Muscle of back (tissue), 13 donors: ENCODE data around the gene RASSF3. TPM values are rescaled to one million over a fixed set of nuclear protein-coding genes. Genes with fewer than 3 reads are reported as not detected.
"Not testable (repeated sequence)": the region's sequence is repeated elsewhere in the genome, so short reads cannot be mapped to it uniquely, and the experiment has no call there.

Source experiments
- DNase-seq, 3 donors: peaks; one replicate each; pipeline versions ENCODE4 v3.0.0 to v3.0.0-alpha.2; 2013
- long read RNA-seq, 9 donors: transcript quantifications; one replicate each; lab custom pipeline, GENCODE V29; 2026
- polyA plus RNA-seq, 10 donors: library from polyadenylated mRNA; unstranded; fragments of 120-200 nt; gene quantifications; one replicate each; pipeline ENCODE4 v1.2.1, GENCODE V29; 2013; ENCODE audit not compliant: insufficient read length in 10 of 10

RASSF3 gene
- 10 to 100 TPM; 37.6 to 84.9 (median 53.5) TPM for polyA plus RNA-seq
- long read RNA-seq, donor 1, transcript RASSF3-204 (5 exons, 3,492 nt), result major isoform, 15 of 16 reads
- long read RNA-seq, donor 1, partial matches to known transcripts, result 0 of 16 reads
- long read RNA-seq, donor 1, other reads (novel, unspliced or antisense), result 0 of 16 reads
- long read RNA-seq, donor 2, transcript RASSF3-204 (5 exons, 3,492 nt), result major isoform, 13 of 20 reads
- long read RNA-seq, donor 2, partial matches to known transcripts, result 0 of 20 reads
- long read RNA-seq, donor 2, other reads (novel, unspliced or antisense), result 6 of 20 reads
- long read RNA-seq, donor 3, result 0 reads
- long read RNA-seq, donor 4, partial matches to known transcripts, result 44 of 48 reads
- long read RNA-seq, donor 4, other reads (novel, unspliced or antisense), result 0 of 48 reads
- long read RNA-seq, donor 5, transcript RASSF3-204 (5 exons, 3,492 nt), result major isoform, 13 of 14 reads
- long read RNA-seq, donor 5, partial matches to known transcripts, result 0 of 14 reads
- long read RNA-seq, donor 5, other reads (novel, unspliced or antisense), result 0 of 14 reads
- long read RNA-seq, donor 6, transcript RASSF3-204 (5 exons, 3,492 nt), result major isoform, 8 of 9 reads
- long read RNA-seq, donor 6, partial matches to known transcripts, result 0 of 9 reads
- long read RNA-seq, donor 6, other reads (novel, unspliced or antisense), result 0 of 9 reads
- long read RNA-seq, donor 7, partial matches to known transcripts, result 0 of 4 reads
- long read RNA-seq, donor 7, other reads (novel, unspliced or antisense), result 0 of 4 reads
- long read RNA-seq, donor 8, partial matches to known transcripts, result 0 of 4 reads
- long read RNA-seq, donor 8, other reads (novel, unspliced or antisense), result 0 of 4 reads
- long read RNA-seq, donor 9, partial matches to known transcripts, result 0 of 3 reads
- long read RNA-seq, donor 9, other reads (novel, unspliced or antisense), result 0 of 3 reads

GRCh38 chr12:64610079-64610659 lies at the start of gene RASSF3:
Gene RASSF3 (plus strand): TSS chr12:64610495. CDS start chr12:64610633, 138 bp downstream.
- peak; percentile 69 to 93 (median 80) for DNase-seq

GRCh38 chr12:64561302-64562136 lies 48.8 kb upstream of the RASSF3 start:
- no peak for DNase-seq

GRCh38 chr12:64566122-64566521 lies 44.2 kb upstream of the RASSF3 start:
- no peak for DNase-seq

- peak in 2 of 3 donors; percentile 14 to 27 for DNase-seq
Observed at GRCh38 chr12:64566831-64567517, 43.3 kb upstream of the RASSF3 start.

GRCh38 chr12:64567570-64567969 lies 42.7 kb upstream of the RASSF3 start:
- DNase-seq, result no peak

GRCh38 chr12:64568298-64568697 lies 42.0 kb upstream of the RASSF3 start:
- DNase-seq, result peak in 1 of 3 donors; percentile 35

GRCh38 chr12:64569923-64570691 lies 40.2 kb upstream of the RASSF3 start:
- DNase-seq, result peak; percentile 69 to 90 (median 74)

GRCh38 chr12:64571411-64571810 lies 38.9 kb upstream of the RASSF3 start:
- peak in 1 of 3 donors; percentile 62 for DNase-seq

- DNase-seq, result no peak
Observed at GRCh38 chr12:64572241-64572640, 38.1 kb upstream of the RASSF3 start.

GRCh38 chr12:64574837-64575236 lies 35.5 kb upstream of the RASSF3 start:
- DNase-seq, result no peak

- DNase-seq, result no peak
Observed at GRCh38 chr12:64577046-64577445, 33.2 kb upstream of the RASSF3 start.

GRCh38 chr12:64578566-64578965 lies 31.7 kb upstream of the RASSF3 start:
- DNase-seq, result no peak

GRCh38 chr12:64580681-64581080 lies 29.6 kb upstream of the RASSF3 start:
- no peak for DNase-seq

- no peak for DNase-seq
Observed at GRCh38 chr12:64582114-64582513, 28.2 kb upstream of the RASSF3 start.

GRCh38 chr12:64582862-64583261 lies 27.4 kb upstream of the RASSF3 start:
- DNase-seq, result no peak

- not testable (repeated sequence) for DNase-seq
Observed at GRCh38 chr12:64583395-64583770, 26.9 kb upstream of the RASSF3 start.

GRCh38 chr12:64583771-64584421 lies 26.4 kb upstream of the RASSF3 start:
- peak in 1 of 3 donors; percentile 39 for DNase-seq

- DNase-seq, result no peak
Observed at GRCh38 chr12:64585104-64585503, 25.2 kb upstream of the RASSF3 start.

- DNase-seq, result no peak
Observed at GRCh38 chr12:64587447-64587846, 22.8 kb upstream of the RASSF3 start.
